Lower leg skin (tissue), 4 donors: ENCODE measurements around the gene PAPPA. TPM values are rescaled to one million over a fixed set of nuclear protein-coding genes. Genes with fewer than 3 reads are reported as not detected.

Experiments
- DNase-seq, 2 donors: peaks; one replicate each; pipeline ENCODE4 v3.0.0-alpha.2; 2019; ENCODE audit warnings: low spot score in 2 of 2
- H3K4me3 ChIP-seq: fragments of 200-600 bp; sonication (generic); 2 replicates; pipeline ENCODE4 v1.5.1; 2017; ENCODE audit warnings: mild to moderate bottlenecking, low read depth; ENCODE audit not compliant: poor library complexity, severe bottlenecking
- POLR2A ChIP-seq, 2 donors: fragments of 450-650 bp; IDR thresholded peaks; one replicate each; pipeline ENCODE4 v1.6.1; 2016 to 2017; ENCODE audit warnings: antibody characterized with exemption in 2 of 2, mild to moderate bottlenecking in 1 of 2, moderate library complexity in 1 of 2
- WGBS, 2 donors: methylation state at CpG; one replicate each; pipeline ENCODE4 v1.1.5; 2018; 5-methylcytosine and 5-hydroxymethylcytosine counted together
- intact Hi-C: fragments of 100-400 bp; cut with DNase I; formaldehyde crosslinking; loops from one replicate; pipeline ENCODE4 v1.15.0; 2023; ENCODE audit warnings: low total_unique reads
- total RNA-seq, 4 donors: library from RNA; depleted of rRNA; stranded (reverse); fragments of >200 nt; gene quantifications; one replicate each; pipeline ENCODE4 v1.1.0, GENCODE V29; 2016
- TF ChIP-seq, protein P1 (sequence below), 3 donors: fragments of 450-650 bp; IDR thresholded peaks; one replicate each; pipeline ENCODE4 v1.5.1; 2016; ENCODE audit warnings: antibody characterized with exemption in 3 of 3, mild to moderate bottlenecking in 3 of 3, moderate library complexity in 2 of 3

Gene PAPPA
- total RNA-seq, 4 donors from 2014 or later: 0.64 to 2.2 (median 1.9) TPM

DNA sequence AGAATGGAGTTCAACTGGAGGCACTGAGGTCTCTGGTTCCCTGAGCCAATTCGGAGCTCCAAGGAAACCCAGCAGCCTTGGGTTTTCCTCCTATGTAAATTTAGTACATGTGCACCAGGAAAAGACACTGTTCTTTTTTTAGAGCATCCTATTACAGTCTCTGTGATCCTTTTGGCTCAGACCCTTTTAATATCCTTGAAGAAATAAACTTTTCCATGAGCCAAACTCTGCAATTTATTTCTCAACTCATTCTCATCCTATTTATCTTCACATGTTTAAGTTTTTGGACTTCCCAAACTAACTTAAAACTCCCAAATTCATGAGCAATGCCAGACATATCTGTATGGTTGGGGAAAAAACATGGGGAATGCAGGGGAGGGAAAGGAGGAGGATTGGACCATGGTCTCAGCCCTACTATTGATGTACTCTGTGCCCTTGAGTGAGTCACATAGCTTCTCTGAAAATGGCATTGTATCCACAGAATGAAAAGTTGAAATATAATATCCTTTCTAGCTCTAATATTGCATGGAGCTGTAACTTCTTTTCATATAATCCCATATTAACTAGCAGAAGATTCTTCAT, 76.6 kb downstream of the PAPPA start:
- TF ChIP-seq, protein P1, sequence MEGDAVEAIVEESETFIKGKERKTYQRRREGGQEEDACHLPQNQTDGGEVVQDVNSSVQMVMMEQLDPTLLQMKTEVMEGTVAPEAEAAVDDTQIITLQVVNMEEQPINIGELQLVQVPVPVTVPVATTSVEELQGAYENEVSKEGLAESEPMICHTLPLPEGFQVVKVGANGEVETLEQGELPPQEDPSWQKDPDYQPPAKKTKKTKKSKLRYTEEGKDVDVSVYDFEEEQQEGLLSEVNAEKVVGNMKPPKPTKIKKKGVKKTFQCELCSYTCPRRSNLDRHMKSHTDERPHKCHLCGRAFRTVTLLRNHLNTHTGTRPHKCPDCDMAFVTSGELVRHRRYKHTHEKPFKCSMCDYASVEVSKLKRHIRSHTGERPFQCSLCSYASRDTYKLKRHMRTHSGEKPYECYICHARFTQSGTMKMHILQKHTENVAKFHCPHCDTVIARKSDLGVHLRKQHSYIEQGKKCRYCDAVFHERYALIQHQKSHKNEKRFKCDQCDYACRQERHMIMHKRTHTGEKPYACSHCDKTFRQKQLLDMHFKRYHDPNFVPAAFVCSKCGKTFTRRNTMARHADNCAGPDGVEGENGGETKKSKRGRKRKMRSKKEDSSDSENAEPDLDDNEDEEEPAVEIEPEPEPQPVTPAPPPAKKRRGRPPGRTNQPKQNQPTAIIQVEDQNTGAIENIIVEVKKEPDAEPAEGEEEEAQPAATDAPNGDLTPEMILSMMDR (IDR thresholded peaks at IDR 0.05): no peak
- no peak for TF ChIP-seq POLR2A (IDR thresholded peaks at IDR 0.05)
- H3K4me3 ChIP-seq: no peak overlapping the region
- 28 to 65% methylated on average over 1 of the region's 1 CpG for WGBS, 2 donors
- no peak for DNase-seq
- intact Hi-C loops: no loop called here

DNA sequence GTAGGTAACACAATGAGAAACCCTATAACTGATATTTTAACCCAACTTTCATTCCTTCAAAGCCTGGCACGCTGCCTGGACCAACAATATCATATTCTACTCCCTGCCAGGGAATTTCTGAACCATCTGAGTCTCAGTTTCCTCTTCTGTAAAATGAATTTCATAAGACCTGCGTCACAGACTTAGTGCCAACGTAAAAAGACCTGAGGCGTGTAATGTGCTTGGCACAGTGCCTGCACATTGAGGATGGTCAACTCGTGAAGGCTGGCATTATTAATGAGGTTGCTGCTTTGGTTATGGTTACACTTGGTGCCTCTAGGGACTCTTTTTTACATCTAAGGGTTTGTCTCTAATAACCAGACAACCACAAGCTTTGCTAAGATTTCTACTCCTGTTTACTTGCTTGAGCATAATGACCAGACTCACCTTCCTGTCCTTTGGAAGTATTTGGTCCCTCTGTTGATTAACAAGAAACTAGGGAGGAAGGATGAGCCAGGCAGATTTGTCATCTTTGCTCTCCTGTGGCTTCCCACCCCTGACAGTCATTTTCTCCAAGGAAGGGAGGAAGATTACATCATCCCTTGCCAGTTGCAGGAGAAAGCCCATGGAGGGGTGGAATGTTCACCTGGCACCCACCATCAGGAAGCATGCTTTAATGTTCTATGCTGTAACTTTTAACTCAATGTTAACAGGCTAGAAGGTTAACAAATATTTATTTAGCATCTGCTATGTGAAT, 79.0 kb downstream of the PAPPA start:
- WGBS, 2 donors: 53 to 55% methylated on average over 5 of the region's 5 CpGs
- no peak overlapping the region for H3K4me3 ChIP-seq
- intact Hi-C loops: no loop called here
- TF ChIP-seq, protein P1 (IDR thresholded peaks at IDR 0.05): no peak
- TF ChIP-seq POLR2A (IDR thresholded peaks at IDR 0.05): no peak
- no peak for DNase-seq

DNA sequence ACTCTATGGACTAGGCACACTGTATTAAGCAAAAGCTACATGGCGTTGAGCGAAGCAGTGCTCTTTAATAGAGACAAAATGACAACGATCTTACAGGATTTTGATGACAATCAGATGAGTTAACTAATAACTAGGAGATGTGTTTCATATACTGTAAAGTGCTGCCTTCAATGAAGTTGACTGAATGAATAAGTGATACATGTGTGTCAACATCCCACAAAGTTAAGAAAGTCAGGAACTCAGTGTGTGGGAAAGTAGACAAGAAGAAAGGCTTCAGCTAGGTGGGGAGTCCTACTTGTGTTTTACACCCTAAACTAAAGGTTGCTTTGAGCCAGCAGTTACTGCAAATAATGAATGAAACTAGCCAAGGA, 79.6 kb downstream of the PAPPA start:
- TF ChIP-seq, protein P1 (IDR thresholded peaks at IDR 0.05): no peak
- no peak for TF ChIP-seq POLR2A (IDR thresholded peaks at IDR 0.05)
- no peak for DNase-seq
- no peak overlapping the region for H3K4me3 ChIP-seq
- intact Hi-C loops: no loop called here
- 77 to 84% methylated on average over 3 of the region's 3 CpGs for WGBS, 2 donors

DNA sequence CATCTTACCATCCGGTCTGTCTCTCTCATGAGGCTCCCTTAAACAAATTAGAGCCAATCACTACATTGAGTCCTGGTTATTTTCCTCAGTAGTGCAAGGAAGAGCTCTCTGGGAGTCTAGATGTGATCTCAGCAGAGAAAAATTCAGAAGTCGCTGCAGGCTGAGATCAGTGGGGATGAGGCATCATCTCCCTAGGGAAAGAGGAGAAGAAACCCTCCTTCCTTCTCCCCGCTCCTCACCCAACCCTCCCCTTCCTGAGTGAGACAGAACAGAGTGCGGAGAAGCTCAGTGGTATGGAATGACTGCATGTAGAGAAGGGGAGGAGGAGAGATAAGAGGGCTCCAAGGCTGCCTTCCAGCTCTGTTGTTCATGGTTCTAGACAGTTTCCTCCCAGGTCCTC, 80.5 kb downstream of the PAPPA start:
- no peak overlapping the region for H3K4me3 ChIP-seq
- no peak for TF ChIP-seq POLR2A (IDR thresholded peaks at IDR 0.05)
- TF ChIP-seq, protein P1 (IDR thresholded peaks at IDR 0.05): no peak
- DNase-seq: no peak
- 41 to 46% methylated on average over 4 of the region's 4 CpGs for WGBS, 2 donors
- intact Hi-C loops: no loop called here

DNA sequence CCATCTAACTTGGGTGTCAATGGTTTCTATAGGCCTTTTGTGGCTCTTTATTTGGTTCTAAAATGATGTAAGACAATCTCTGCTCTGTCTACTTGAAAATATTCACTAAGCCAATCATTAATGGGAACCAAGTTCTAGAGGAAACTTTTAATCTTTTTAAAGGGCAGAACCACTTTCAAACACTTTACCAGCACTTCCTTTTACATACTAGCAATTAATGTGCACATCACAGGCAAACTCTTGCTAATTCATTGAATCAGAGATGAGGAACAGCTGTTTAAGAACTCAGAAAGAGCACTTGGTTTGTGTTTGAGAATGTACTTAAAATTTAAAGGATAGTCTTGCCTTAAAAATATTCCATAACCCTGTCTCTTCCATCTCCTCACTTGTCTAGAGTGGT, 83.4 kb downstream of the PAPPA start:
- intact Hi-C loops: no loop called here
- DNase-seq: no peak
- no peak overlapping the region for H3K4me3 ChIP-seq
- no peak for TF ChIP-seq POLR2A (IDR thresholded peaks at IDR 0.05)
- TF ChIP-seq, protein P1 (IDR thresholded peaks at IDR 0.05): no peak
